ENCODE data around the gene F3.
"Not testable (repeated sequence)": the region's sequence is repeated elsewhere in the genome, so short reads cannot be mapped to it uniquely, and the experiment has no call there.

The F3 gene

GRCh38 chr1:94541246-94542087 lies at the start of gene F3:
TSS of gene F3 (minus strand) at chr1:94541759. CDS start at chr1:94541636, 123 bp downstream.
- DNase-seq, result peak; percentile 27

- DNase-seq, result no peak
Observed at GRCh38 chr1:94590203-94591137, 48.9 kb upstream of the F3 start.

- DNase-seq, result no peak
Observed at GRCh38 chr1:94589728-94590127, 48.2 kb upstream of the F3 start.

GRCh38 chr1:94582565-94582964 lies 41.0 kb upstream of the F3 start:
- no peak for DNase-seq

GRCh38 chr1:94580367-94581115 lies 39.0 kb upstream of the F3 start:
- no peak for DNase-seq

- peak; percentile 25 for DNase-seq
Observed at GRCh38 chr1:94579876-94580294, 38.3 kb upstream of the F3 start.

GRCh38 chr1:94578856-94579255 lies 37.3 kb upstream of the F3 start:
- DNase-seq, result no peak

GRCh38 chr1:94573917-94574316 lies 32.4 kb upstream of the F3 start:
- not testable (repeated sequence) for DNase-seq

GRCh38 chr1:94572780-94573179 lies 31.2 kb upstream of the F3 start:
- no peak for DNase-seq

- DNase-seq, result not testable (repeated sequence)
Observed at GRCh38 chr1:94570965-94571364, 29.4 kb upstream of the F3 start.

GRCh38 chr1:94568806-94569205 lies 27.2 kb upstream of the F3 start:
- DNase-seq, result not testable (repeated sequence)

- not testable (repeated sequence) for DNase-seq
Observed at GRCh38 chr1:94567975-94568607, 26.5 kb upstream of the F3 start.

- not testable (repeated sequence) for DNase-seq
Observed at GRCh38 chr1:94566436-94566835, 24.9 kb upstream of the F3 start.

- DNase-seq, result no peak
Observed at GRCh38 chr1:94565901-94566300, 24.3 kb upstream of the F3 start.

GRCh38 chr1:94562519-94563260 lies 21.1 kb upstream of the F3 start:
- no peak for DNase-seq

- no peak for DNase-seq
Observed at GRCh38 chr1:94560333-94560732, 18.8 kb upstream of the F3 start.

GRCh38 chr1:94559921-94560320 lies 18.4 kb upstream of the F3 start:
- DNase-seq, result no peak

- DNase-seq, result no peak
Observed at GRCh38 chr1:94555091-94555490, 13.5 kb upstream of the F3 start.

GRCh38 chr1:94554580-94554979 lies 13.0 kb upstream of the F3 start:
- peak; percentile 48 for DNase-seq

- DNase-seq, result no peak
Observed at GRCh38 chr1:94553931-94554330, 12.4 kb upstream of the F3 start.

GRCh38 chr1:94553323-94553730 lies 11.8 kb upstream of the F3 start:
- peak; percentile 34 for DNase-seq
